ENCODE data around the gene THUMPD2.

DNA sequence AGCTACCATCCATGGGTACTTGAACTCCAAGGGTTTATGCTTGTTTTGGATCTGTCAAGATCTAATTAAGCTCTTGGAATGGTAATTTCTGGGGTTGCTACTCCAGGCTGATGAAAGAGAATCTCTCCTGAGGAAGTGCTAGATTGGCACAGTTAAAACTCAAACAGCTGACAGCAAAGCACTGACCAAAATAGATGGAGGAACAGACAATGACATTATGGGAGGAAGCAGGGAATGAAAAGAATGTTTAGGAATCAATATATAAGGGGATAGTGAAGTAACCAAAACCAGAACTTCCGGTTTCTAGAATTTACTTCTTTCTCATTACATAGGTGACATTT lies 6.3 kb downstream of the THUMPD2 start:
- TF ChIP-seq EZH2phosphoT487 (IDR thresholded peaks at IDR 0.05; ENCODE audit: borderline replicate concordance): no peak
- TF ChIP-seq, protein P1, sequence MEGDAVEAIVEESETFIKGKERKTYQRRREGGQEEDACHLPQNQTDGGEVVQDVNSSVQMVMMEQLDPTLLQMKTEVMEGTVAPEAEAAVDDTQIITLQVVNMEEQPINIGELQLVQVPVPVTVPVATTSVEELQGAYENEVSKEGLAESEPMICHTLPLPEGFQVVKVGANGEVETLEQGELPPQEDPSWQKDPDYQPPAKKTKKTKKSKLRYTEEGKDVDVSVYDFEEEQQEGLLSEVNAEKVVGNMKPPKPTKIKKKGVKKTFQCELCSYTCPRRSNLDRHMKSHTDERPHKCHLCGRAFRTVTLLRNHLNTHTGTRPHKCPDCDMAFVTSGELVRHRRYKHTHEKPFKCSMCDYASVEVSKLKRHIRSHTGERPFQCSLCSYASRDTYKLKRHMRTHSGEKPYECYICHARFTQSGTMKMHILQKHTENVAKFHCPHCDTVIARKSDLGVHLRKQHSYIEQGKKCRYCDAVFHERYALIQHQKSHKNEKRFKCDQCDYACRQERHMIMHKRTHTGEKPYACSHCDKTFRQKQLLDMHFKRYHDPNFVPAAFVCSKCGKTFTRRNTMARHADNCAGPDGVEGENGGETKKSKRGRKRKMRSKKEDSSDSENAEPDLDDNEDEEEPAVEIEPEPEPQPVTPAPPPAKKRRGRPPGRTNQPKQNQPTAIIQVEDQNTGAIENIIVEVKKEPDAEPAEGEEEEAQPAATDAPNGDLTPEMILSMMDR (conservative IDR thresholded peaks at IDR 0.05; ENCODE audit: low read length): no peak
